DOHH2 (cell line): ENCODE results near the gene USH2A.

ENCODE experiments used
- H3F3A ChIP-seq: fragments of 200-600 bp; sonication (generic), shearing (Covaris generic); 2 replicates; pipeline ENCODE4 v1.6.0; 2016; ENCODE audit warnings: antibody characterized with exemption, mild to moderate bottlenecking; ENCODE audit not compliant: control insufficient read depth, insufficient read depth
- H3K27ac ChIP-seq: fragments of 200-600 bp; sonication (generic); 2 replicates; pipeline ENCODE4 v1.5.1; 2014; ENCODE audit warnings: low read depth, mild to moderate bottlenecking, low read length, moderate library complexity
- H3K27me3 ChIP-seq: fragments of 200-600 bp; sonication (generic); 2 replicates; pipeline ENCODE4 v1.6.1; 2014; ENCODE audit warnings: mild to moderate bottlenecking, low read length, mixed read lengths; ENCODE audit not compliant: control insufficient read depth
- H3K36me3 ChIP-seq: fragments of 200-600 bp; sonication (generic); 2 replicates; pipeline ENCODE4 v1.6.1; 2014; ENCODE audit warnings: mild to moderate bottlenecking, low read length, moderate library complexity, mixed read lengths; ENCODE audit not compliant: control insufficient read depth
- H3K4me1 ChIP-seq: fragments of 200-600 bp; sonication (generic); 2 replicates; pipeline ENCODE4 v1.6.1; 2014; ENCODE audit warnings: mild to moderate bottlenecking, low read length, mixed read lengths; ENCODE audit not compliant: control insufficient read depth
- H3K4me2 ChIP-seq: fragments of 200-600 bp; sonication (generic); 2 replicates; pipeline ENCODE4 v1.6.0; 2014; ENCODE audit warnings: mild to moderate bottlenecking, low read length, moderate library complexity
- H3K4me3 ChIP-seq: fragments of 200-600 bp; sonication (generic); 2 replicates; pipeline ENCODE4 v1.5.1; 2014; ENCODE audit warnings: mild to moderate bottlenecking, low read length, mixed read lengths
- H3K79me2 ChIP-seq: fragments of 200-600 bp; sonication (generic); 2 replicates; pipeline ENCODE4 v1.6.1; 2014; ENCODE audit warnings: mild to moderate bottlenecking, low read length, mixed read lengths; ENCODE audit not compliant: control insufficient read depth
- H3K9me2 ChIP-seq: fragments of 200-600 bp; sonication (generic); replicated peaks from 2 replicates; pipeline ENCODE4 v1.6.1; 2014; ENCODE audit warnings: mild to moderate bottlenecking, low read length, mixed read lengths; ENCODE audit not compliant: control insufficient read depth
- H3K9me3 ChIP-seq: fragments of 200-600 bp; sonication (generic); 2 replicates; pipeline ENCODE4 v1.6.1; 2014; ENCODE audit warnings: antibody characterized with exemption, low read length, mixed read lengths; ENCODE audit not compliant: control insufficient read depth, insufficient read depth
- H4K20me1 ChIP-seq: fragments of 200-600 bp; sonication (generic); 2 replicates; pipeline ENCODE4 v1.6.0; 2014; ENCODE audit warnings: low read depth, mild to moderate bottlenecking, antibody characterized with exemption, low read length, moderate library complexity; ENCODE audit not compliant: control insufficient read depth, insufficient read depth
- EZH2phosphoT487 ChIP-seq: fragments of 200-600 bp; sonication (generic); IDR thresholded peaks from 2 replicates; pipeline ENCODE4 v1.6.1; 2017; ENCODE audit warnings: borderline replicate concordance, mild to moderate bottlenecking, antibody characterized with exemption, low read length, moderate library complexity, mixed read lengths
- TF ChIP-seq, protein P1 (sequence below): fragments of 200-600 bp; sonication (generic); IDR thresholded peaks from one replicate; pipeline ENCODE4 v1.5.1; 2014; ENCODE audit warnings: antibody characterized with exemption, mild to moderate bottlenecking, low read depth, low read length; ENCODE audit not compliant: poor library complexity, severe bottlenecking

Gene USH2A

DNA sequence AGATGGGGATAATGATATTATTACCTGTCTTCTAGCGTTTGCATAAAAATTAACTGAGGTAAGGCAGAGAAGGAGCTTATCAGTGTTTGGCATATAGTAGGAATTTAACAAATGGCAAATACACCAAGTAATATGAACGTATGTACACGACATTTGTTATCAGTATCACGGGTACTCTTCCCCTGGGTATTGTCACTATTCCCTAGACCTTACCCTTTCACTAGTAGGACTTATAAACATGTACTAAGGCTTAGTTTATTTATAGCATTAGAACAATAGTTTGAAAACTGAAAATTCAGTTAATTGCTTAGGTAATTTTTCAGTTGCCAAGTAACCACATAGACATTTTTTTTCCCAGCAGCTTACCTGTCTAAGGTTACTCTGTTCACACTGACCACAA lies 669.1 kb downstream of the USH2A start:
- Histone ChIP-seq H3K79me2 (no peaks in the 10 kb centered on the region), H3K4me1 (no peaks in the 10 kb centered on the region), H3K9me2 (no peaks in the 10 kb centered on the region), H3K4me2 (no peak overlapping the region), H3K4me3 (no peak overlapping the region), H3F3A (no peaks in the 10 kb centered on the region), H4K20me1 (no peaks in the 10 kb centered on the region), H3K9me3 (no peaks in the 10 kb centered on the region), H3K27me3 (no peaks in the 10 kb centered on the region), H3K36me3 (no peaks in the 10 kb centered on the region), H3K27ac (no peak overlapping the region)
- TF ChIP-seq, protein P1, sequence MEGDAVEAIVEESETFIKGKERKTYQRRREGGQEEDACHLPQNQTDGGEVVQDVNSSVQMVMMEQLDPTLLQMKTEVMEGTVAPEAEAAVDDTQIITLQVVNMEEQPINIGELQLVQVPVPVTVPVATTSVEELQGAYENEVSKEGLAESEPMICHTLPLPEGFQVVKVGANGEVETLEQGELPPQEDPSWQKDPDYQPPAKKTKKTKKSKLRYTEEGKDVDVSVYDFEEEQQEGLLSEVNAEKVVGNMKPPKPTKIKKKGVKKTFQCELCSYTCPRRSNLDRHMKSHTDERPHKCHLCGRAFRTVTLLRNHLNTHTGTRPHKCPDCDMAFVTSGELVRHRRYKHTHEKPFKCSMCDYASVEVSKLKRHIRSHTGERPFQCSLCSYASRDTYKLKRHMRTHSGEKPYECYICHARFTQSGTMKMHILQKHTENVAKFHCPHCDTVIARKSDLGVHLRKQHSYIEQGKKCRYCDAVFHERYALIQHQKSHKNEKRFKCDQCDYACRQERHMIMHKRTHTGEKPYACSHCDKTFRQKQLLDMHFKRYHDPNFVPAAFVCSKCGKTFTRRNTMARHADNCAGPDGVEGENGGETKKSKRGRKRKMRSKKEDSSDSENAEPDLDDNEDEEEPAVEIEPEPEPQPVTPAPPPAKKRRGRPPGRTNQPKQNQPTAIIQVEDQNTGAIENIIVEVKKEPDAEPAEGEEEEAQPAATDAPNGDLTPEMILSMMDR = no peak
- TF ChIP-seq EZH2phosphoT487 = no peak

DNA sequence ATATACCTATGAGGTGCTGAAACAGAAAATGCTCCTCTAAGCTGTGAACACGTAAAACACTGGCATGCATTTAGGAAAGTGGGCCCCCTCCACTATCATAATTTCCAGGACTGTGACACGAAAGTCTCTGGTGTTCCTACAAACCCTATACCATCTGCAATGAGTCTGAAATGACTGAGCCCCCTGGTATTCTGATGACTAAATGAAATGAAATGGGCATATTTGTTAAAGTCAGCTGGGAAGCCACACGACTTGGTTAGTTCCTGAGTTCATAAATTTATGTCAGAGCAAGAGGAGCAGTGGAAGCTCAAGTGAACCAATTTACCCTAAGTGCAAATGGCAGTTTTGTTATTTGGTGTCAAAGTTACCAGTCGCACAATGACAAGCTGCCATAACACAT lies 673.8 kb downstream of the USH2A start:
- H3F3A ChIP-seq = no peaks in the 10 kb centered on the region
- no peak overlapping the region for H3K4me2 ChIP-seq
- TF ChIP-seq, protein P1 = no peak
- no peak for TF ChIP-seq EZH2phosphoT487
- H3K36me3 ChIP-seq = no peaks in the 10 kb centered on the region
- H3K27ac ChIP-seq = no peak overlapping the region
- H3K4me3 ChIP-seq = no peak overlapping the region
- no peaks in the 10 kb centered on the region for H3K9me2 ChIP-seq
- H3K4me1 ChIP-seq = no peaks in the 10 kb centered on the region
- no peaks in the 10 kb centered on the region for H3K27me3 ChIP-seq
- H3K79me2 ChIP-seq = no peaks in the 10 kb centered on the region
- H3K9me3 ChIP-seq = no peaks in the 10 kb centered on the region
- no peaks in the 10 kb centered on the region for H4K20me1 ChIP-seq

DNA sequence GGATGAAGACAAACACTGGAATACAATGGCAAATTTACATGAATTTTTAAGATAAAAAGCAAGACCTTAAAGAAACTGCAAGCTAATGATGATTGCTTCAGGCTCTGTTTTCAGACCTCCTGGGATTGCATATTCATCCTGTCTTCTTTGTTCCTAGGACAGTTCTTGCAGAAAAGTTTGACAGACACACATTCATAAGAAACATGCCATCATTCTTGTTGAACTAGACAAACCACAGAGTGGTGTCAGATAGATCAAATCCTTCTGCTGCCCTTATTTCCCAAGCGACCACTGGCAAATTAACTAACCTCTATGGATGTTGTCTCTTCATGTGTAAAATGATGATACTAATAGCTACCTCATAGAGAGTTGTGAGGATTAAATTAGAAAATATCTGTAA lies 674.8 kb downstream of the USH2A start:
- Histone ChIP-seq H3K79me2 (no peaks in the 10 kb centered on the region), H3K4me2 (no peak overlapping the region), H3K27ac (no peak overlapping the region), H3K36me3 (no peaks in the 10 kb centered on the region), H3K4me3 (no peak overlapping the region), H3K9me3 (no peaks in the 10 kb centered on the region), H4K20me1 (no peaks in the 10 kb centered on the region), H3K9me2 (no peaks in the 10 kb centered on the region), H3F3A (no peaks in the 10 kb centered on the region), H3K27me3 (no peaks in the 10 kb centered on the region), H3K4me1 (no peaks in the 10 kb centered on the region)
- TF ChIP-seq, protein P1 = no peak
- TF ChIP-seq EZH2phosphoT487 = no peak

DNA sequence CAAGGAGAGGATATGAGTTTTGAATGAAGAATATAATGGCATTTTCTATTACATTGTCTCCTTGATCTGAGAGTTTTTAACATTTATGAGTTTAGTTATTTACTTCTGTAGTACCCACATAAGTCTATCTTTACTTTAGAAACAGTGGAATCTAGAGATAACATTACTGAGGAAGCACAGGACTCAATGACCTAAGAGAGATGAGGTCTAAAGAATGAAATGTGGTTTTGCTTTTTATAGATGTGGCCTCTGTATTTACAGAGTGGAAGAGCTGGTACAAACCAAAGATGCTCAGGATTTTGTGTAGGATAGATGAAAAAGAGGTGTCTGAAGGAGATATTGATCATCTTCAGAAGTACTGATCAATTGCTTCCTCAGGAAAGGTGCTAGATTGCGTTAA lies 678.8 kb downstream of the USH2A start:
- Histone ChIP-seq H3K27ac (no peak overlapping the region), H3F3A (no peaks in the 10 kb centered on the region), H3K4me1 (no peaks in the 10 kb centered on the region), H4K20me1 (no peaks in the 10 kb centered on the region), H3K27me3 (no peaks in the 10 kb centered on the region), H3K9me2 (no peaks in the 10 kb centered on the region), H3K4me3 (no peak overlapping the region), H3K4me2 (no peak overlapping the region), H3K9me3 (no peaks in the 10 kb centered on the region), H3K36me3 (no peaks in the 10 kb centered on the region), H3K79me2 (no peaks in the 10 kb centered on the region)
- no peak for TF ChIP-seq EZH2phosphoT487
- TF ChIP-seq, protein P1 = no peak
